AG04450 (cell line): ENCODE measurements around the gene HAGHL. TPM values are rescaled to one million over a fixed set of nuclear protein-coding genes. Genes with fewer than 3 reads are reported as not detected.

Experiments used
- CTCF ChIA-PET: fragments of 300-600, 350-600 bp; formaldehyde crosslinking; extraction: SDS; loops from one replicate; lab custom pipeline; 2022; ENCODE audit warnings: antibody characterized with exemption, inconsistent platforms; lab: Charles Lee
- POLR2A ChIA-PET: fragments of 350-600 bp; formaldehyde crosslinking; extraction: SDS; loops from one replicate; lab custom pipeline; 2021; ENCODE audit warnings: antibody characterized with exemption, inconsistent platforms; lab: Yijun Ruan, JAX
- DNase-seq: peaks from one replicate; pipeline ENCODE4 v3.0.0-alpha.2; 2011; ENCODE audit warnings: low read depth, low spot score
- H3K27ac ChIP-seq: one replicate; pipeline ENCODE4 v1.5.1; 2012; ENCODE audit warnings: low read depth, low read length, control low read depth
- H3K27me3 ChIP-seq: one replicate; pipeline ENCODE4 v1.6.0; 2012; ENCODE audit warnings: low read length; ENCODE audit not compliant: control insufficient read depth, insufficient read depth
- H3K4me3 ChIP-seq: 2 replicates; pipeline ENCODE4 v1.5.1; 2011; ENCODE audit warnings: mild to moderate bottlenecking, low read depth, low read length, control low read depth
- H3K9me3 ChIP-seq: 2 replicates; pipeline ENCODE4 v1.5.1; 2012; ENCODE audit warnings: low read length; ENCODE audit not compliant: control insufficient read depth, insufficient read depth
- polyA plus RNA-seq: library from polyadenylated mRNA; depleted of rRNA; stranded (reverse); fragments of >200 nt; gene quantifications from 2 replicates; pipeline ENCODE4 v1.2.3, GENCODE V29; 2011
- TF ChIP-seq, protein P1 (sequence below): IDR thresholded peaks from 2 replicates; pipeline ENCODE4 v1.5.1; 2011; ENCODE audit warnings: low read depth, low read length, control low read depth, inconsistent platforms

Gene HAGHL
- polyA plus RNA-seq, 1 experiment = 4.2 TPM

DNA sequence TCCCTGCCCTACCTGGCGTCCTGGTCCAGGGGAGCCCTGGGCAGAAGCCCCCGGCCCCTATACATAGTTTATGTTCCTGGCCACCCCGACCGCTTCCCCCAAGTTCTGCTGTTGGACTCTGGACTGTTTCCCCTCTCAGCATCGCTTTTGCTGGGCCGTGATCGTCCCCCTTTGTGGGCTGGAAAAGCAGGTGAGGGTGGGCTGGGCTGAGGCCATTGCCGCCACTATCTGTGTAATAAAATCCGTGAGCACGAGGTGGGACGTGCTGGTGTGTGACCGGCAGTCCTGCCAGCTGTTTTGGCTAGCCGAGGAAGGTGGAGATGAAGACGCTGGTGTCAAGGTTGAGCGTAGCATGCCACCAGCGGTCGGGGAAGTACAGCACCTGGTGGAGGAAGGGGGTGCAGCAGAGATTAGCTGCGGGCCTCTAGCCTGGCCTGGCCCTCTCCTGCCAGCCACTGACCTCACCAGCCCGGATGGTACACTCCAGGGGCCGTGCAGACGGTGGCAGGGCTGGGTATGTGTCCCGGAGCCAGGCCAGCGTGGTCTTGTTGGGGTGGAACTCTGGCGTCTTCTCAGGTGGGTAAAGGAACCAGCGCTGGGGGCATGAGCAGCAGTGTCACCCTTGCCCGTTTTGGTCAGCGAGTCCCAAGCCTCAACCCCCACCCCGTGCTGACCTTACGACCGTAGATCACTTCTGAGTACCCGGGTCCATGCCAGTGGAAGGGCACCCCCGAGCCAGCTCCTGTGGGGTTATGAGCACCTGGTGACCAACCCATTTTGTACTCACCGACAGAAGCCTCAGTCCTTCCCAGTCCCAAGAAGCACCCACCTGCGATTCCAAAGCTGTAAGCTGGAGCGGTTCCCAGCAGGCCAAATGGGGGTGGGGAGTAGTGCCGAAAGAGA is 44.2 kb upstream of the HAGHL start:
- no peak for DNase-seq
- TF ChIP-seq, protein P1, sequence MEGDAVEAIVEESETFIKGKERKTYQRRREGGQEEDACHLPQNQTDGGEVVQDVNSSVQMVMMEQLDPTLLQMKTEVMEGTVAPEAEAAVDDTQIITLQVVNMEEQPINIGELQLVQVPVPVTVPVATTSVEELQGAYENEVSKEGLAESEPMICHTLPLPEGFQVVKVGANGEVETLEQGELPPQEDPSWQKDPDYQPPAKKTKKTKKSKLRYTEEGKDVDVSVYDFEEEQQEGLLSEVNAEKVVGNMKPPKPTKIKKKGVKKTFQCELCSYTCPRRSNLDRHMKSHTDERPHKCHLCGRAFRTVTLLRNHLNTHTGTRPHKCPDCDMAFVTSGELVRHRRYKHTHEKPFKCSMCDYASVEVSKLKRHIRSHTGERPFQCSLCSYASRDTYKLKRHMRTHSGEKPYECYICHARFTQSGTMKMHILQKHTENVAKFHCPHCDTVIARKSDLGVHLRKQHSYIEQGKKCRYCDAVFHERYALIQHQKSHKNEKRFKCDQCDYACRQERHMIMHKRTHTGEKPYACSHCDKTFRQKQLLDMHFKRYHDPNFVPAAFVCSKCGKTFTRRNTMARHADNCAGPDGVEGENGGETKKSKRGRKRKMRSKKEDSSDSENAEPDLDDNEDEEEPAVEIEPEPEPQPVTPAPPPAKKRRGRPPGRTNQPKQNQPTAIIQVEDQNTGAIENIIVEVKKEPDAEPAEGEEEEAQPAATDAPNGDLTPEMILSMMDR = no peak
- CTCF ChIA-PET = no interaction called here
- Histone ChIP-seq H3K4me3 (peak overlapping the region; percentile 70), H3K27ac (no peak overlapping the region), H3K27me3 (no peaks in the 10 kb centered on the region), H3K9me3 (peaks cover 16% of the 10 kb centered on the region; the same call in 1 of the 2 replicates)
- POLR2A ChIA-PET = no interaction called here

DNA sequence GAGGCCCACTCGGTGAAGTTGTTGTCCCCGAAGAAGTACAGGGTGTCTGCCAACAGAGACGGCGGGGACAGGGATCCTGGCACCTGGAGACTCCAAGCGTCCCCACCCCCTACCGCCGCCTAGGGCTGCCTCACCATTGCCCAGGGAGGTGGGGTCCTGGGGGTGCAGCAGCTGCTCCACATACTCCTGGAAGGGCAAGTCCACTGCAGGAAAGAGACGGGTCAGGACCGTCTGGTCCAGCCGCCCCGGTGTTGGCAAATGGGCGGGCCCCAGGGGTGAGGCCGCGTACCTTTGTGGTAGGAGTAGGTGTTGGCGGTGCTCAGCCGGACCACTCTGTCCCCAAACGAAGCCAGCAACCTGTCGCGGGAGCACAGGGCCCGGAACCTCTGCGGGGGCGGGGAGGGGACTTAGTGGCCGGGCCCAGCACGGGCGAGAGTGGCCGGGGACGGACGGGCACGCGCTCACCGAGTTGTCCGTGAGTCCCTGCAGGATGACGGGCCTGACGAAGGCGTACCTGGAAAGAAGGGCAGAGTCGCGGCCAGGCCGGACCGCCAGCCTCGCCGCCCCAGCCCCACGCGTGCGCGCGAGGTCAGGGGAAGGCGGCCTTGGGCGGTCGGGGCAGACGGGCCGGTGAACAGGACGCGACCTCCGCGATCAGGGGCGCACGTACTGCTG is 43.4 kb upstream of the HAGHL start:
- no peaks in the 10 kb centered on the region for H3K27me3 ChIP-seq
- H3K27ac ChIP-seq = no peak overlapping the region
- ChIA-PET POLR2A (interaction anchor here (1.2 kb wide), 1 partner anchor 45 kb away, joined by 3 read pairs; no protein-coding TSS in a partner anchor), CTCF (interaction anchor here (0.6 kb wide), 1 partner anchor 833 kb away, joined by 6 read pairs; no protein-coding TSS in a partner anchor)
- peaks cover 16% of the 10 kb centered on the region; the same call in 1 of the 2 replicates for H3K9me3 ChIP-seq
- TF ChIP-seq, protein P1 = no peak
- peak overlapping the region; percentile 70 for H3K4me3 ChIP-seq
- DNase-seq = no peak

DNA sequence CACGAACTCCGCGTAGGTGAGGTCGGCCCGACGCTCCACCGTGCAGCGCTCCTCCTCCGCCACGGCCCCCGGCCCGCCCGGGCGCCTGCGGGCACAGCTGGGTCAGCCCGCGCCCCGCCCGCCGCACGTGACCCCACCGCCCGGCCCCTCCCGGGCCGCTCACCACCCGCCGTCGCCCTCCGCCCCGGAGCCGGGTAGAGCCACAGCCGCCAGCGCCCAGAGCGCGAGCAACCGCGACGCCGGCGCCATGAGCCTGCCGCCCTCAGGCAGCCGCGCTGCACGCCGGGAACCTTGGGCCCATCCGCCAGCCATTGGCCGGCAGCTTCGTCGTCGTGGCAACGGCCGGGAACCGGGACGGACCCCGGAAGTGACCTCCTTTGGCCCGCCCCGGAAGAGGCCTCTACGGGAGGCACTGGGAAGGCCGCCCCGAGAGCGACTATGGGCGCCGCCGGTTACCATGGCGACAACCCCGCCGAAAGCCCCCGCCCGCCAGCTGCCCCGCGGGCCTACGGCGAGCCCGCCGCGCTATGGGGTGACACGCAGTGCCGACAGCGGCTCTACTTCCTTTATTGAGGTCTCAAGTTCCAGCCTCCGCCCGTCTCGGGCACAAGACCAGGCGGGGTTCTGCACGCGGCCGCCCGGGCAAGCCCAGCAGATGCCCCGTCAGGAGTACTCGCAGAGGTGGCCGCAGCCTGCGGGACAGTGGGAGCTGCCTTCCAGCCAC is 42.7 kb upstream of the HAGHL start, which contains the start of gene JMJD8:
JMJD8 (minus strand) TSS at position 264 of the 724 bp plus-strand sequence; CDS start at position 249, 15 bp downstream.
- H3K27me3 ChIP-seq = no peaks in the 10 kb centered on the region
- ChIA-PET CTCF (interaction anchor here (0.6 kb wide), 1 partner anchor 833 kb away, joined by 6 read pairs; no protein-coding TSS in a partner anchor), POLR2A (interaction anchor here (0.6 to 1.2 kb wide), 3 partner anchors 15 to 112 kb away, joined by 3 read pairs; no protein-coding TSS in a partner anchor)
- TF ChIP-seq, protein P1 = no peak
- H3K27ac ChIP-seq = peak within 1 kb of the TSS; percentile 52
- peak; percentile 75 for DNase-seq
- H3K4me3 ChIP-seq = peak within 1 kb of the TSS; percentile 70
- H3K9me3 ChIP-seq = peaks cover 16% of the 10 kb centered on the region; the same call in 1 of the 2 replicates

DNA sequence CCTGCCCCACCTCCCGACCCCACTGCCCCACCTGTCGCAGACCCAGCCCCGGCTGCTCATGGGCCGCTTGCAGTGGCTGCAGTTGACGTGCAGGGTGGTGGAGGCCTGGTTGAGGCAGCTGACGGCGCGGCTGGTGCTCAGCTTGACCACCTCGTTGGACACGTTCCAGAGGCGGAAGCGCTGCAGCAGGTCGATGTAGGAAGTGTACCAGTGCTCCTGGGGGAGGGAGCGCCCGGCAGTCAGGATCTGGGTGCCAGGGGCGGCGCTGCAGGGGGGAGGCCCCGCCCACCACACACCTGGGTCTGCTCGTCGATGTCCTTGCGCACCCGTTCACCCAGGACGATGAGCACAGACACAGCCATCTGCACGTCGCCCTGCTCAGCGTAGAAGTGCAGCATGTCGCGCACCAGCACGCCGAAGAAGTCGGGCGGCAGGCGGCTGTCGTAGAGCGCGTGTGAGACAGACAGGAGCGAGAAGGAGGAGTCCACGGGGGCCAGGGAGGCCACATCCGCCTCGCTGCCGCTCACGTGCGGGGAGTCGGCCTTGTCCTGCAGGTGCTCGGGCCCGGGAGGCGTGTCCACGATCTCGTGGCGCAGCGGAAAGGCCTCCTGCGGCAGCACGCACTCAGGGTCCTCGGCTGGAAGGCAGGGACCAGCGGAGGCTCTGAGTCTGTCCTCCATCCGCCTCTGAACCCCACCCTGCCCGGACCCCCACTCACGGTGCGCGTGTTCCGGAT is 41.8 kb upstream of the HAGHL start:
- POLR2A ChIA-PET = interaction anchor here (0.6 to 1.2 kb wide), 3 partner anchors 16 to 113 kb away, joined by 3 read pairs; no protein-coding TSS in a partner anchor
- H3K27ac ChIP-seq = no peak overlapping the region
- no peak overlapping the region for H3K4me3 ChIP-seq
- DNase-seq = no peak
- CTCF ChIA-PET = interaction anchor here (0.6 to 1.4 kb wide), 2 partner anchors 27 to 303 kb away, joined by 3 to 4 read pairs; no protein-coding TSS in a partner anchor
- peaks cover 16% of the 10 kb centered on the region; the same call in 1 of the 2 replicates for H3K9me3 ChIP-seq
- TF ChIP-seq, protein P1 = no peak
- no peaks in the 10 kb centered on the region for H3K27me3 ChIP-seq
